Testis (tissue), 3 donors: ENCODE data around the gene RAB29. TPM values are rescaled to one million over a fixed set of nuclear protein-coding genes. Genes with fewer than 3 reads are reported as not detected.

Experiments used
- DNase-seq: peaks from one replicate; pipeline ENCODE4 v3.0.0-alpha.2; 2019
- H3K27ac ChIP-seq, 2 donors: fragments of 200-600 bp; sonication (generic); one replicate each; pipeline ENCODE4 v1.5.1; 2019
- H3K27me3 ChIP-seq: fragments of 200-600 bp; sonication (generic); one replicate; pipeline ENCODE4 v1.5.1; 2019
- H3K36me3 ChIP-seq: fragments of 200-600 bp; sonication (generic); one replicate; pipeline ENCODE4 v1.5.1; 2017; ENCODE audit warnings: low read depth; ENCODE audit errors: missing control alignments
- H3K4me1 ChIP-seq: fragments of 200-600 bp; sonication (generic); one replicate; pipeline ENCODE4 v1.5.1; 2019
- H3K4me3 ChIP-seq, 2 donors: fragments of 200-600 bp; sonication (generic); one replicate each; pipeline ENCODE4 v1.5.1; 2017 to 2019
- H3K9me3 ChIP-seq: fragments of 200-600 bp; sonication (generic); one replicate; pipeline ENCODE4 v1.5.1; 2017
- CTCF ChIP-seq, 3 experiments: fragments of 450-650 bp in 2 of 3; fragments of 200-600 bp in 1 of 3; sonication (generic) in 1 of 3; IDR thresholded peaks; one replicate each; pipeline ENCODE4 v1.5.1; 2016 to 2019; ENCODE audit warnings: antibody characterized with exemption in 3 of 3, mild to moderate bottlenecking in 2 of 3, moderate library complexity in 1 of 3
- POLR2A ChIP-seq: fragments of 450-650 bp; IDR thresholded peaks from one replicate; pipeline ENCODE4 v1.6.1; 2017; ENCODE audit warnings: antibody characterized with exemption, mild to moderate bottlenecking, moderate library complexity
- WGBS, 2 donors: methylation state at CpG; one replicate each; pipeline ENCODE4 v1.1.5; 2018; 5-methylcytosine and 5-hydroxymethylcytosine counted together
- intact Hi-C: fragments of 100-400 bp; cut with DNase I; formaldehyde crosslinking; loops from one replicate; pipeline ENCODE4 v1.15.1; 2023; ENCODE audit warnings: low total_unique reads
- polyA plus RNA-seq: library from polyadenylated mRNA; stranded (reverse); fragments of 350-450 nt; fragmentation: Illumina TruSeq; extraction: RNeasy Lipid Tissue Mini Kit (QIAGEN cat#74804); gene quantifications from one replicate; pipeline ENCODE4 v1.2.3, GENCODE V29; 2014; ENCODE audit warnings: low read depth, low replicate concordance; ENCODE audit not compliant: insufficient read depth
- total RNA-seq, 2 donors: library from RNA; depleted of rRNA; stranded (reverse); fragments of >200 nt; gene quantifications; one replicate each; pipeline ENCODE4 v1.2.3, GENCODE V29; 2016

The RAB29 gene
- total and polyA plus RNA-seq, 3 donors from 2014 or later: 7.4 to 10.8 (median 8.3) TPM

- Histone ChIP-seq H3K4me3 (no peak overlapping the region), H3K36me3 (no peaks in the 10 kb centered on the region), H3K27me3 (no peaks in the 10 kb centered on the region), H3K9me3 (no peaks in the 10 kb centered on the region), H3K4me1 (no peaks in the 10 kb centered on the region), H3K27ac (no peak overlapping the region)
- 78 to 83% methylated on average over 3 of the region's 3 CpGs for WGBS, 2 donors
- TF ChIP-seq CTCF (IDR thresholded peaks at IDR 0.05) (no peak), POLR2A (no peak)
- intact Hi-C loops: no loop called here
- DNase-seq: no peak
These were observed 8.0 kb downstream of the RAB29 start for GRCh38 chr1:205767248-205767647.

DNA sequence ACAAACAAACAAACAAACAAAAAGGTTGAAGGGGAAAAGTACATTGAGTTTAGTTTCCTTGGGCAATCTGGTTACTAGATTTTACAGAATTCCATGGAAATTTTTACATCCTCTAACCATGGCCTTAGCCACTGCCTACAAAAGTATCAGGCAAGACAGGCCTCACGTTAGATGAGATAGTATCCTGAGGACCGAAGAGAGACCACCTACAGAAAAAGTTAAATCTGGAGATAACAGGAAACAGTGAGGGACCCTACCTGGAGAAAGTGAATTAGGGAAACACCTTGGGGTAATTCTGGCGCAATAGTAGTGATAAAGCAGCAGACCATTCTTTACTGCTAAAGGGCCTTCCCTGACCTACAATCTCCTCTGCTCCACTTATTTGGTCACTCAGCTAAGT, 8.7 kb downstream of the RAB29 start:
- TF ChIP-seq POLR2A: no peak
- no peak for TF ChIP-seq CTCF (IDR thresholded peaks at IDR 0.05)
- Histone ChIP-seq H3K27ac (no peak overlapping the region), H3K4me3 (no peak overlapping the region), H3K4me1 (no peaks in the 10 kb centered on the region), H3K27me3 (no peaks in the 10 kb centered on the region), H3K36me3 (no peaks in the 10 kb centered on the region), H3K9me3 (no peaks in the 10 kb centered on the region)
- no peak for DNase-seq
- intact Hi-C loops: no loop called here
- 82 to 92% methylated on average over 3 of the region's 3 CpGs for WGBS, 2 donors

DNA sequence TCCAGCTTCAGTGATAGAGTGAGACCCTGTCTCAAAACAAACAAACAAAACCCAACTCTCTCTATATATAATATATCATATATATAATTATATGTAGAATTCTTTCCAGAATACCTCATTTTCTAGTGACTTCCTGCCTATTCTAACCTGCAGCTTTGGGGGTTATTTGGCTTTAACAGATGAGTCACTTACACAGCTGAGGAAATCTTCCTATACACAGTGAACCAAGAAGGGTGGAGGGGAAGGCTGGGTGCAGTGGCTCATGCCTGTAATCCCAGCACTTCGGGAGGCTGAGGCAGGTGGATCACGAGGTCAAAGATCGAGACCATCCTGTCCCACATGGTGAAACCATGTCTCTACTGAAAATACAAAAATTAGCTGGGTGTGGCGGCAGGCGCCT, 9.2 kb downstream of the RAB29 start:
- H3K27ac ChIP-seq: no peak overlapping the region
- intact Hi-C loops: no loop called here
- no peak for DNase-seq
- H3K27me3 ChIP-seq: no peaks in the 10 kb centered on the region
- no peaks in the 10 kb centered on the region for H3K36me3 ChIP-seq
- H3K4me3 ChIP-seq: no peak overlapping the region
- TF ChIP-seq CTCF (IDR thresholded peaks at IDR 0.05): no peak
- no peak for TF ChIP-seq POLR2A
- no peaks in the 10 kb centered on the region for H3K4me1 ChIP-seq
- H3K9me3 ChIP-seq: no peaks in the 10 kb centered on the region
- WGBS, 2 donors: 67 to 70% methylated on average over 5 of the region's 5 CpGs

DNA sequence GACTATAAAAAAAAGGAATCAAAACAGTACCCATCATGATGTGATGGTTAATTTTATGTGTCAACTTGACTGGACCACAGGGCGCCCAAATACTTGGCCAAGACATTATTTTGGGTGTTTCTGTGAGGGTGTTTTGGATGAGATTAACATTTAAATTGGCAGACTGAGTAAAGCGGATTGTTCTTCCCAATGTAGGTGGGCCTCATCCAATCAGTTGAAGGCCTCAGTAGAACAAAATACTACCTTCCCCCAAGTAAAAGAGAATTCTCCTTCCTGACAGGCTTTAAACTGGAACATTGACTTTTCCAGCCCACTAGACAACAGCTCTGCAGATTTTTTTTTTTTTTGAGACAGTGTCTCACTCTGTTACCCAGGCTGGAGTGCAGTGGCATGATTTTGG, 10.7 kb downstream of the RAB29 start:
- Histone ChIP-seq H3K4me3 (no peak overlapping the region), H3K4me1 (no peaks in the 10 kb centered on the region), H3K27me3 (no peaks in the 10 kb centered on the region), H3K9me3 (no peaks in the 10 kb centered on the region), H3K27ac (no peak overlapping the region), H3K36me3 (no peaks in the 10 kb centered on the region)
- no peak for DNase-seq
- 91% methylated on average over 2 of the region's 2 CpGs for WGBS, 2 donors
- intact Hi-C loops: no loop called here
- no peak for TF ChIP-seq CTCF (IDR thresholded peaks at IDR 0.05)
- TF ChIP-seq POLR2A: no peak

DNA sequence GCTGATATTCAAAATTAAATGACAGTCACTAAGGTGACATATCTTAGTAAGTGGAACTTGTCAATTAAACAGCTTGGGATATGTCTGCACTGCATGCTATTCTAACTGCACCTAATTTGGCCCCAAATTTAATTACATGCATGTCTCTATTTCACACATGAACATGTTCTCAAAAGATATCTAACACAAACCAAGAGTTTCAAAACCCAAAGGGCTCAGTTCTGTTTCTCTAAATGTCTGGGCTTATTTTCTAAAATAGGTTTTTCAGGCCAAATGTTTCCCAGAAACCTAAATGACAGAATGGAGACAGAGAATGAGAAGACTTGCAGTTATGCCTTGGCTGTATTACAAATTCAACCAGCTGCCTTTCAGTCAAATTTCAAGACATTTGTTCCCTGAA, 11.3 kb downstream of the RAB29 start:
- H3K9me3 ChIP-seq: no peaks in the 10 kb centered on the region
- no peak overlapping the region for H3K4me3 ChIP-seq
- intact Hi-C loops: no loop called here
- no peaks in the 10 kb centered on the region for H3K36me3 ChIP-seq
- no peaks in the 10 kb centered on the region for H3K4me1 ChIP-seq
- no peak for TF ChIP-seq CTCF (IDR thresholded peaks at IDR 0.05)
- no peak for TF ChIP-seq POLR2A
- no peak for DNase-seq
- H3K27me3 ChIP-seq: no peaks in the 10 kb centered on the region
- no peak overlapping the region for H3K27ac ChIP-seq
